Stimulated activated naive CD4-positive, alpha-beta T cell treated with Interleukin-2 at 50 U/mL for 16 hours (primary cell): Measurements from ENCODE around the gene LILRA6.
"Not testable (repeated sequence)": the region's sequence is repeated elsewhere in the genome, so short reads cannot be mapped to it uniquely, and the experiment has no call there.

Experiments used
- DNase-seq: peaks from one replicate; lab custom pipeline; 2025; lab: John Stamatoyannopoulos, UW

LILRA6 gene

GRCh38 chr19:54262470-54262869 is 19.9 kb upstream of the LILRA6 start:
- DNase-seq: no peak

GRCh38 chr19:54262066-54262465 is 19.5 kb upstream of the LILRA6 start:
- no peak for DNase-seq

- DNase-seq: no peak
Observed at GRCh38 chr19:54257116-54257480, 14.5 kb upstream of the LILRA6 start, which contains the start of gene LILRB5. LILRB5 (minus strand) TSS chr19:54257273; CDS start chr19:54257193, 80 bp downstream.

- no peak for DNase-seq
Observed at GRCh38 chr19:54256250-54257115, 13.9 kb upstream of the LILRA6 start.

GRCh38 chr19:54255105-54255775 is 12.7 kb upstream of the LILRA6 start:
- no peak for DNase-seq

GRCh38 chr19:54254195-54254906 is 11.8 kb upstream of the LILRA6 start:
- no peak for DNase-seq

- DNase-seq: no peak
Observed at GRCh38 chr19:54253331-54254194, 11.0 kb upstream of the LILRA6 start.

- no peak for DNase-seq
Observed at GRCh38 chr19:54252845-54253244, 10.3 kb upstream of the LILRA6 start.

GRCh38 chr19:54252243-54252642 is 9.7 kb upstream of the LILRA6 start:
- no peak for DNase-seq

GRCh38 chr19:54248016-54248601 is 5.5 kb upstream of the LILRA6 start:
- peak; percentile 20 for DNase-seq

- DNase-seq: no peak
Observed at GRCh38 chr19:54247106-54247930, 4.7 kb upstream of the LILRA6 start.

GRCh38 chr19:54245936-54246335 is 3.3 kb upstream of the LILRA6 start:
- DNase-seq: no peak

- not testable (repeated sequence) for DNase-seq
Observed at GRCh38 chr19:54243809-54244208, 1.2 kb upstream of the LILRA6 start.

GRCh38 chr19:54242234-54242633 is 356 bp downstream of the LILRA6 start:
- not testable (repeated sequence) for DNase-seq

- DNase-seq: not testable (repeated sequence)
Observed at GRCh38 chr19:54240372-54241336, 1.9 kb downstream of the LILRA6 start.

GRCh38 chr19:54239491-54240371 is 2.9 kb downstream of the LILRA6 start:
- DNase-seq: not testable (repeated sequence)

- no peak for DNase-seq
Observed at GRCh38 chr19:54233941-54234340, 8.6 kb downstream of the LILRA6 start.
